Peyer's patch (tissue), 4 donors: ENCODE measurements around the gene MLLT10.

ENCODE experiments used
- POLR2A ChIP-seq, 2 donors: fragments of 450-650 bp; IDR thresholded peaks; one replicate each; pipeline ENCODE4 v1.5.1; 2017; ENCODE audit warnings: antibody characterized with exemption in 2 of 2, mild to moderate bottlenecking in 2 of 2, moderate library complexity in 2 of 2
- TF ChIP-seq, protein P1 (sequence below), 6 experiments: fragments of 450-650 bp in 4 of 6; fragments of 200-600 bp in 2 of 6; sonication (generic) in 1 of 6; IDR thresholded peaks; one replicate each; pipeline ENCODE4 v1.5.1; 2017 to 2019; ENCODE audit warnings: antibody characterized with exemption in 6 of 6, mild to moderate bottlenecking in 3 of 6, moderate library complexity in 1 of 6

DNA sequence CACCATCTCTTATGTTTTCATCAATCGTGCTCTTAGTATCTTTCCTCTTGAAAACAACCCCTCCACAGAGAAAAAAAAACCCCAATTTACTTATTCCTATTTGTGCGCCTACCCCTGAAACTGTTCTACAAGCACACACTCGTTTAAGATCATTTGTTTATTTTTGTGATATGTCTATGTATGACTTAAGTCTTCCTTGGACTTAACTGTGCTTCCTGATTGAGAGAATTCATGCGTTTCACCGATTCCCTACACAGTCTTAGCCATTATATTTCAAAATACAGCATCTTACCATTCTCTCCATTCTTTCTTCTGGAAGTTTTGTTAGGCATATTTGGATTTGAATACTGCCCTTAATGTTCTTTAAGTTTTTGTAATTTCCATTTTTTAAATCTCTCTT is 159.4 kb downstream of the MLLT10 start:
- TF ChIP-seq, protein P1, sequence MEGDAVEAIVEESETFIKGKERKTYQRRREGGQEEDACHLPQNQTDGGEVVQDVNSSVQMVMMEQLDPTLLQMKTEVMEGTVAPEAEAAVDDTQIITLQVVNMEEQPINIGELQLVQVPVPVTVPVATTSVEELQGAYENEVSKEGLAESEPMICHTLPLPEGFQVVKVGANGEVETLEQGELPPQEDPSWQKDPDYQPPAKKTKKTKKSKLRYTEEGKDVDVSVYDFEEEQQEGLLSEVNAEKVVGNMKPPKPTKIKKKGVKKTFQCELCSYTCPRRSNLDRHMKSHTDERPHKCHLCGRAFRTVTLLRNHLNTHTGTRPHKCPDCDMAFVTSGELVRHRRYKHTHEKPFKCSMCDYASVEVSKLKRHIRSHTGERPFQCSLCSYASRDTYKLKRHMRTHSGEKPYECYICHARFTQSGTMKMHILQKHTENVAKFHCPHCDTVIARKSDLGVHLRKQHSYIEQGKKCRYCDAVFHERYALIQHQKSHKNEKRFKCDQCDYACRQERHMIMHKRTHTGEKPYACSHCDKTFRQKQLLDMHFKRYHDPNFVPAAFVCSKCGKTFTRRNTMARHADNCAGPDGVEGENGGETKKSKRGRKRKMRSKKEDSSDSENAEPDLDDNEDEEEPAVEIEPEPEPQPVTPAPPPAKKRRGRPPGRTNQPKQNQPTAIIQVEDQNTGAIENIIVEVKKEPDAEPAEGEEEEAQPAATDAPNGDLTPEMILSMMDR (IDR thresholded peaks at IDR 0.05) = no peak
- no peak for TF ChIP-seq POLR2A (IDR thresholded peaks at IDR 0.05)
